GM19397 (cell line): ENCODE measurements around the gene PAX9.

ENCODE experiments used
- ATAC-seq: cut with Tn5 transposase; IDR thresholded peaks from one replicate; pipeline ENCODE4 v1.9.1; 2021; ENCODE audit warnings: mild to moderate bottlenecking, moderate library complexity; ENCODE audit not compliant: unreplicated experiment

Gene PAX9

GRCh38 chr14:36726128-36726527 is 64.5 kb downstream of the PAX9 start:
- no peak for ATAC-seq
